OCI-LY7 (cell line): ENCODE measurements around the gene NFAM1.

Experiments used
- CTCF ChIP-seq: fragments of 200-600 bp; sonication (generic); conservative IDR thresholded peaks from 2 replicates; pipeline ENCODE4 v1.5.1; 2014; ENCODE audit warnings: mild to moderate bottlenecking, antibody characterized with exemption, low read length, moderate library complexity, mixed read lengths
- EZH2phosphoT487 ChIP-seq: fragments of 200-600 bp; sonication (generic); IDR thresholded peaks from 2 replicates; pipeline ENCODE4 v1.6.1; 2018; ENCODE audit warnings: low read depth, borderline replicate concordance, mild to moderate bottlenecking, mixed run types, antibody characterized with exemption, low read length, moderate library complexity, mixed read lengths

GRCh38 chr22:42336527-42337227 is 95.5 kb downstream of the NFAM1 start:
- TF ChIP-seq CTCF (no peak), EZH2phosphoT487 (no peak)
